ENCODE measurements around the gene DPP4. TPM values are rescaled to one million over a fixed set of nuclear protein-coding genes. Genes with fewer than 3 reads are reported as not detected.

The DPP4 gene
- total RNA-seq, 2 donors from 2014 or later, result 25.5 to 40.5 TPM

DNA sequence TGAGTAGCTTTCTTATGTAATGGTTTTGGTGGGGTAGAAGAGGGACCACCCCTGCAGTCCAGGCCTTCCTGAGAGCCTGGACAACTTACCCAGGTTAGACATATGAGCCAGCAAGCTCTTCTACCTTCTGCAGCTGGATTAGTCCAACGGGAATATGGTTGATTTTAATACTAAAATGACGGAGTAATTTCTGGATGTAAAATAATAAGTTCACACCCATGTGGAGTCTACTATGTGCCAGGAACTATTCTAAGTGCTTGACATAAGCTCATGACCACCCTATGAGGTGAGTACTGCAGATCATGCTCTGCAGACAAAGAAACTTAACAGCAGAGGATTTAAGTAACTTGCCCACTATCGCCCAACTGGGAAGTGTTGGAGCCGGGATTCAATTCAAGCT is 45.5 kb downstream of the DPP4 start:
- Histone ChIP-seq H3K27me3 (no peaks in the 10 kb centered on the region), H3K9me3 (no peaks in the 10 kb centered on the region), H3K4me3 (no peak overlapping the region), H3K4me1 (no peaks in the 10 kb centered on the region), H3K27ac (no peak overlapping the region), H3K36me3 (no peaks in the 10 kb centered on the region), H3K9ac (ENCODE audit: low read depth in 2 of 2, low read length in 2 of 2) (no peak overlapping the region)
- TF ChIP-seq, protein P1, sequence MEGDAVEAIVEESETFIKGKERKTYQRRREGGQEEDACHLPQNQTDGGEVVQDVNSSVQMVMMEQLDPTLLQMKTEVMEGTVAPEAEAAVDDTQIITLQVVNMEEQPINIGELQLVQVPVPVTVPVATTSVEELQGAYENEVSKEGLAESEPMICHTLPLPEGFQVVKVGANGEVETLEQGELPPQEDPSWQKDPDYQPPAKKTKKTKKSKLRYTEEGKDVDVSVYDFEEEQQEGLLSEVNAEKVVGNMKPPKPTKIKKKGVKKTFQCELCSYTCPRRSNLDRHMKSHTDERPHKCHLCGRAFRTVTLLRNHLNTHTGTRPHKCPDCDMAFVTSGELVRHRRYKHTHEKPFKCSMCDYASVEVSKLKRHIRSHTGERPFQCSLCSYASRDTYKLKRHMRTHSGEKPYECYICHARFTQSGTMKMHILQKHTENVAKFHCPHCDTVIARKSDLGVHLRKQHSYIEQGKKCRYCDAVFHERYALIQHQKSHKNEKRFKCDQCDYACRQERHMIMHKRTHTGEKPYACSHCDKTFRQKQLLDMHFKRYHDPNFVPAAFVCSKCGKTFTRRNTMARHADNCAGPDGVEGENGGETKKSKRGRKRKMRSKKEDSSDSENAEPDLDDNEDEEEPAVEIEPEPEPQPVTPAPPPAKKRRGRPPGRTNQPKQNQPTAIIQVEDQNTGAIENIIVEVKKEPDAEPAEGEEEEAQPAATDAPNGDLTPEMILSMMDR (IDR thresholded peaks at IDR 0.05), result no peak
- intact Hi-C loops (cut with DNase I), result no loop called here
- no peak for DNase-seq

- Histone ChIP-seq H3K9me3 (no peaks in the 10 kb centered on the region), H3K27ac (no peak overlapping the region), H3K36me3 (no peaks in the 10 kb centered on the region), H3K9ac (ENCODE audit: low read depth in 2 of 2, low read length in 2 of 2) (no peak overlapping the region), H3K27me3 (no peaks in the 10 kb centered on the region), H3K4me3 (no peak overlapping the region), H3K4me1 (no peaks in the 10 kb centered on the region)
- no peak for DNase-seq
- TF ChIP-seq, protein P1 (IDR thresholded peaks at IDR 0.05), result no peak
- intact Hi-C loops (cut with DNase I), result no loop called here
Observed at GRCh38 chr2:162025121-162025911, 48.7 kb downstream of the DPP4 start.

DNA sequence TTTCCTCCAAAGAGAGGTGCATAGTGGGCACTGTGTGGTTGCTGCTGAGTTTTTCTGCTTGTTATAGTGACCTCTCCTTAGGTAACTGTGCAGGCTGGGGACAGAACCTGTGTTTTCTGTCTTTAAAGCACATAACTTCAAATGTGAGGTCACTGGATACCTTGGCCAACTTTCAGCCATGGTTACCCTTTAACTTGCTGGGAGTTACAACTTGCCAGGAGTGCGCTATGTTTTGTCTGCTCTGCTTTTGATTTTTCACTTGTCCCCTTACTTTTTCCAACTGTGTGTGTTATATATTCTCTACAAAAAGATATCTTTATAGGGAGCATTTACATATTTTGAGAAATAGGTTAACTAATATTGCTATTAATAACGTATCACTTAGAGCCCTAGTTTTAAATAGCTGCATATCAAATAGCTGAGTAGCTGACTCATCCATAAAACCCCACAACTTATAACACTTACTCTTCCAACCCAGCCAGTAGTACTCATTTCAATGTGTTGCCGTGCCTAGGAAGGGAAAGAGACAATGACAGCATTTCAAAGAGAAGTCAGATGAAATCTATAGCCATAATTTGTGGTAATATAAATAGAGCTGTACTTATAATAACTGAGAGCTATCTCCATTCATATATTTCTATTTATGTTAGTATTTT is 51.6 kb downstream of the DPP4 start:
- TF ChIP-seq, protein P1 (IDR thresholded peaks at IDR 0.05), result no peak
- H3K4me3 ChIP-seq, result no peak overlapping the region
- H3K27me3 ChIP-seq, result no peaks in the 10 kb centered on the region
- no peak overlapping the region for H3K9ac ChIP-seq (ENCODE audit: low read depth in 2 of 2, low read length in 2 of 2)
- DNase-seq, result no peak
- intact Hi-C loops (cut with DNase I), result no loop called here
- no peaks in the 10 kb centered on the region for H3K36me3 ChIP-seq
- H3K4me1 ChIP-seq, result no peaks in the 10 kb centered on the region
- H3K9me3 ChIP-seq, result no peaks in the 10 kb centered on the region
- H3K27ac ChIP-seq, result no peak overlapping the region

DNA sequence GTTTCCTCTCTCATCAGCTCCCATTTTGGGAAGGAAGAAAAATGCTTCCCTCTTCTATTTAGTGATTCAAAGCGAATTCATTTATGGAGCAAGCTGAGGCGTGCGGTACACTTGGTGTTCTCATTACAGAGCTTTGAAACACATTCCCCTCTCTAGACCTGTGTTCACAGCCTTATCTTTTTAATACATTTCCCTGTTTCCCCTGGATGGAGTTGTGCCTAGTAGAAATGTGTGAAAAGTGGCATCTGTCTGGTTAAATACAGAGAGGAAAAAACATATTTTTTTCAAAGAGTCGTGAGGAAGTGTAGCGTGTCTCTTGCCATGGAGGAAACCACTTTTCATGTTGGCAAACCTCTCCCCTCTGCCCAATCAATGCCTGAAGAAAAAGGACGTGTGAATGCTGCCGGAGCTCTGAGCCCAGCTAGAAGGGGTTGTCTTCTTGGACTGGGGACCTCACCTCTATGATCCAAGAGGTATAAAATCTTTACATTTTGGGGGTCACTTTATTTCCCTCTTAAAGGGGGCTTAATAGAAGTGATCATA is 52.4 kb downstream of the DPP4 start:
- TF ChIP-seq, protein P1 (IDR thresholded peaks at IDR 0.05), result no peak
- Histone ChIP-seq H3K4me3 (no peak overlapping the region), H3K27me3 (no peaks in the 10 kb centered on the region), H3K9ac (ENCODE audit: low read depth in 2 of 2, low read length in 2 of 2) (no peak overlapping the region), H3K9me3 (no peaks in the 10 kb centered on the region), H3K27ac (no peak overlapping the region), H3K4me1 (no peaks in the 10 kb centered on the region), H3K36me3 (no peaks in the 10 kb centered on the region)
- intact Hi-C loops (cut with DNase I), result no loop called here
- no peak for DNase-seq

DNA sequence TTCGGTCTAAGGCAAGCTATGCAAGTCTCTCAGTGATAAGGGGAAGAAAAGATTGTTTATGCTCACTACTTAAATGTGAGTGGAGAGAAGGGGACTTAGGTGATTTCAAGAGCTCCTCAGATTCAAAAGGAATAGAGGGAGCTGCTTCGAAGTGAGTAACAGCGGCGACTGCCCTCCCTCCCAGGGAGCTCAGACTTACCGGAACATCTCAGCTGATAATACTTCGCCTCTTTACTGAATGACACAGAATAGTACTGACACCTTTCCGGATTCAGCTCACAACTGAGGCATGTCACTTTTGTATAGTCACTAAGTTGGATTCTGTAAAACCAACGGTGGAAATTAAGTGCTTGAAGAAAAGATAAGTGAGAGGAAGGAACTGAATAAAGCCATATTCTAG is 55.5 kb downstream of the DPP4 start:
- Histone ChIP-seq H3K27ac (no peak overlapping the region), H3K4me3 (no peak overlapping the region), H3K27me3 (no peaks in the 10 kb centered on the region), H3K4me1 (no peaks in the 10 kb centered on the region), H3K9ac (ENCODE audit: low read depth in 2 of 2, low read length in 2 of 2) (no peak overlapping the region), H3K9me3 (no peaks in the 10 kb centered on the region), H3K36me3 (no peaks in the 10 kb centered on the region)
- no peak for DNase-seq
- intact Hi-C loops (cut with DNase I), result no loop called here
- TF ChIP-seq, protein P1 (IDR thresholded peaks at IDR 0.05), result no peak
